ENCODE measurements around the gene ARPP19. TPM values are rescaled to one million over a fixed set of nuclear protein-coding genes. Genes with fewer than 3 reads are reported as not detected.

The ARPP19 gene
- total and polyA plus RNA-seq, 4 donors = 12.1 to 55.6 (median 31.7) TPM

DNA sequence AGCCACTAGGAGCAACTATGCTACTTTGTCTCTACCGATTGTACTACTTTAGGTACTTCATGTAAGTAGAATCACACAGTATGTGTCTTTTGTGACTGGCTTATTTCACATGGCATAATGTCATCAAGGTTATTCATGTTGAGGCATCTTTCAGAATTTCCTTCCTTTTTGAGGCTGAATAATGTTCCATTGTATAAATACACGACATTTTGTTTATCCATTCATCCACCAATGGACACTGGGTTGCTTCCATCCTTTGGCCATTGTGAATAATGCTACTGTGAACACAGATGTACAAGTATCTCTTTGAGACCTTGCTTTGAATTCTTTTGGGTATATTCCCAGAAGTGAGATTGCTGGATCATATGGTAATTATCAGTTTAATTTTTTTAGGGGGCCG lies 69.3 kb downstream of the ARPP19 start:
- no peaks in the 10 kb centered on the region for H3K36me3 ChIP-seq (ENCODE audit: control insufficient read depth in 4 of 4, insufficient read depth in 3 of 4, low read depth in 1 of 4, low read length in 3 of 4)
- H3K4me1 ChIP-seq (ENCODE audit: control insufficient read depth in 4 of 4, insufficient read depth in 4 of 4, low read length in 3 of 4) = no peaks in the 10 kb centered on the region
- no peaks in the 10 kb centered on the region for H3K27me3 ChIP-seq (ENCODE audit: control insufficient read depth in 4 of 4, insufficient read depth in 4 of 4, low read length in 3 of 4)
- TF ChIP-seq TAF1 (conservative IDR thresholded peaks at IDR 0.05) = no peak
- TF ChIP-seq EGR1 (IDR thresholded peaks at IDR 0.05; ENCODE audit: low read depth in 2 of 2) = no peak
- no peak for TF ChIP-seq YY1 (IDR thresholded peaks at IDR 0.05)
- TF ChIP-seq GABPA (IDR thresholded peaks at IDR 0.05 in 1 of 2, conservative IDR thresholded peaks at IDR 0.05 in 1 of 2) = no peak
- no peak for TF ChIP-seq HNF4G (IDR thresholded peaks at IDR 0.05)
- TF ChIP-seq RAD21 (IDR thresholded peaks at IDR 0.05) = no peak
- no peak for TF ChIP-seq NR2F2 (IDR thresholded peaks at IDR 0.05)
- no peaks in the 10 kb centered on the region for H3K9me3 ChIP-seq (ENCODE audit: control insufficient read depth in 4 of 4, low read length in 3 of 4)
- no peak overlapping the region for H3K27ac ChIP-seq (ENCODE audit: low read depth in 1 of 2, low read length in 2 of 2)
- H3K4me3 ChIP-seq (ENCODE audit: low read depth in 1 of 3, low read length in 3 of 3) = no peak overlapping the region
- no peak overlapping the region for H3K9ac ChIP-seq (ENCODE audit: low read depth in 1 of 2, low read length in 2 of 2)
- no peak for DNase-seq (ENCODE audit: low spot score)
- 93% methylated on average over 3 of the region's 3 CpGs for WGBS

DNA sequence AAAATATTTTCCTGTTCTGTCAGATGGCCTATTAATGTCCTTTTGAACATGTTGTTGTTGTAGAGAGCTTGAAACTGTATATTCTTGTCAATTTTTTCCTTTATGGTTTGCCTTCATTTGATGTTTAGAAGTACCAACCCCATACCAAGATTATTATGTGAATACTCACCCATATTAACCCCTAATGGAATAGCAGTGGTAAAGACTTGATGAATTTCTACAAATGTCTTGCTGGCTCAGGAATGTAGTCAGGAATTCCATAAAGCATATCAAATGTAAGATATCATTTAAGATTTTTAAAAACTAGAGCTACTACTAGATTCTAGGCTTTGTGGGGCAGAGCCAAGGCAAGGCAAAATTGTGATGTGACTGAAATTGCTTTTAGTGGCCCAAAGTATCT lies 70.1 kb downstream of the ARPP19 start:
- Histone ChIP-seq H3K36me3 (ENCODE audit: control insufficient read depth in 4 of 4, insufficient read depth in 3 of 4, low read depth in 1 of 4, low read length in 3 of 4) (no peaks in the 10 kb centered on the region), H3K4me1 (ENCODE audit: control insufficient read depth in 4 of 4, insufficient read depth in 4 of 4, low read length in 3 of 4) (no peaks in the 10 kb centered on the region), H3K4me3 (ENCODE audit: low read depth in 1 of 3, low read length in 3 of 3) (no peak overlapping the region), H3K27ac (ENCODE audit: low read depth in 1 of 2, low read length in 2 of 2) (no peak overlapping the region), H3K9me3 (ENCODE audit: control insufficient read depth in 4 of 4, low read length in 3 of 4) (no peaks in the 10 kb centered on the region), H3K9ac (ENCODE audit: low read depth in 1 of 2, low read length in 2 of 2) (no peak overlapping the region), H3K27me3 (ENCODE audit: control insufficient read depth in 4 of 4, insufficient read depth in 4 of 4, low read length in 3 of 4) (no peaks in the 10 kb centered on the region)
- DNase-seq (ENCODE audit: low spot score) = no peak
- TF ChIP-seq EGR1 (IDR thresholded peaks at IDR 0.05; ENCODE audit: low read depth in 2 of 2) (no peak), JUND (IDR thresholded peaks at IDR 0.05) (no peak), GABPA (IDR thresholded peaks at IDR 0.05 in 1 of 2, conservative IDR thresholded peaks at IDR 0.05 in 1 of 2) (no peak)
- TF ChIP-seq, protein P1, sequence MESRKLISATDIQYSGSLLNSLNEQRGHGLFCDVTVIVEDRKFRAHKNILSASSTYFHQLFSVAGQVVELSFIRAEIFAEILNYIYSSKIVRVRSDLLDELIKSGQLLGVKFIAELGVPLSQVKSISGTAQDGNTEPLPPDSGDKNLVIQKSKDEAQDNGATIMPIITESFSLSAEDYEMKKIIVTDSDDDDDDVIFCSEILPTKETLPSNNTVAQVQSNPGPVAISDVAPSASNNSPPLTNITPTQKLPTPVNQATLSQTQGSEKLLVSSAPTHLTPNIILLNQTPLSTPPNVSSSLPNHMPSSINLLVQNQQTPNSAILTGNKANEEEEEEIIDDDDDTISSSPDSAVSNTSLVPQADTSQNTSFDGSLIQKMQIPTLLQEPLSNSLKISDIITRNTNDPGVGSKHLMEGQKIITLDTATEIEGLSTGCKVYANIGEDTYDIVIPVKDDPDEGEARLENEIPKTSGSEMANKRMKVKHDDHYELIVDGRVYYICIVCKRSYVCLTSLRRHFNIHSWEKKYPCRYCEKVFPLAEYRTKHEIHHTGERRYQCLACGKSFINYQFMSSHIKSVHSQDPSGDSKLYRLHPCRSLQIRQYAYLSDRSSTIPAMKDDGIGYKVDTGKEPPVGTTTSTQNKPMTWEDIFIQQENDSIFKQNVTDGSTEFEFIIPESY (IDR thresholded peaks at IDR 0.05) = no peak

Other genes with a start within 250 kb of the ARPP19 start
- 1 to 10 TPM; 4.8 to 7.1 TPM for gene MYO5A, start 40.1 kb downstream of the ARPP19 start, total RNA-seq
- gene MYO5A, start 40.1 kb downstream of the ARPP19 start, polyA plus RNA-seq = 1 to 10 TPM; 1.0 to 1.3 TPM
- 10 to 100 TPM; 31.4 to 77.8 TPM for gene ATOSA, start 110.4 kb upstream of the ARPP19 start, total RNA-seq
- gene ATOSA, start 110.4 kb upstream of the ARPP19 start, polyA plus RNA-seq = 10 to 100 TPM; 12.8 to 20.9 TPM
- gene ONECUT1, start 221.3 kb upstream of the ARPP19 start, total RNA-seq = 10 to 100 TPM; 14.1 to 51.0 TPM
- gene ONECUT1, start 221.3 kb upstream of the ARPP19 start, polyA plus RNA-seq = 10 to 100 TPM in 1 of 2 donors, 1 to 10 TPM in 1; 7.7 to 15.4 TPM

Data from liver (tissue), 9 donors.